ENCODE data around the gene EPN2.

DNA sequence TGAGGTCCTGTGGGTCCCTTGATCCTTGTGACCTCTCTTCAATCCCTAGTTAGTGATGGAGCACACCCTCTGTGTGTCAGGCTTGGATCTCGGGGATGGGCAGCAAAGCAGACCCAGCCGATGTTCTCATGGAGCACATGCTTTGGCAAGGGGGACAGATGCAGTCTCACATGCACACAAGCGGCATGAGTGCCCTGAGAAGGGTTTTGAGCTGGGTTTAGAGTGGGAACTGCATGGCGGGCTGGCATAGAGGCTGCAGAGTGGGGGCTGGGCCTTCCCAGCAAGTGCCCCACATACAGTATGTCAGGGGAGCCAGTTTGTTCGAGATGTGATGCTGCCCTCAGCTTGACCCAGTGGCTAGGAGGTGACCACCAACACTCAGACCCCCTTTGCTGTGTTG is 83.7 kb downstream of the EPN2 start:
- TF ChIP-seq, protein P1, sequence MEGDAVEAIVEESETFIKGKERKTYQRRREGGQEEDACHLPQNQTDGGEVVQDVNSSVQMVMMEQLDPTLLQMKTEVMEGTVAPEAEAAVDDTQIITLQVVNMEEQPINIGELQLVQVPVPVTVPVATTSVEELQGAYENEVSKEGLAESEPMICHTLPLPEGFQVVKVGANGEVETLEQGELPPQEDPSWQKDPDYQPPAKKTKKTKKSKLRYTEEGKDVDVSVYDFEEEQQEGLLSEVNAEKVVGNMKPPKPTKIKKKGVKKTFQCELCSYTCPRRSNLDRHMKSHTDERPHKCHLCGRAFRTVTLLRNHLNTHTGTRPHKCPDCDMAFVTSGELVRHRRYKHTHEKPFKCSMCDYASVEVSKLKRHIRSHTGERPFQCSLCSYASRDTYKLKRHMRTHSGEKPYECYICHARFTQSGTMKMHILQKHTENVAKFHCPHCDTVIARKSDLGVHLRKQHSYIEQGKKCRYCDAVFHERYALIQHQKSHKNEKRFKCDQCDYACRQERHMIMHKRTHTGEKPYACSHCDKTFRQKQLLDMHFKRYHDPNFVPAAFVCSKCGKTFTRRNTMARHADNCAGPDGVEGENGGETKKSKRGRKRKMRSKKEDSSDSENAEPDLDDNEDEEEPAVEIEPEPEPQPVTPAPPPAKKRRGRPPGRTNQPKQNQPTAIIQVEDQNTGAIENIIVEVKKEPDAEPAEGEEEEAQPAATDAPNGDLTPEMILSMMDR (IDR thresholded peaks at IDR 0.05 in 2 of 3, conservative IDR thresholded peaks at IDR 0.05 in 1 of 3; ENCODE audit: borderline replicate concordance in 1 of 3, insufficient read depth in 1 of 3, low read depth in 2 of 3, low read length in 2 of 3), result no peak
- no peak for TF ChIP-seq CBX3 (IDR thresholded peaks at IDR 0.05; ENCODE audit: low read depth)
- TF ChIP-seq EGR1 (IDR thresholded peaks at IDR 0.05; ENCODE audit: low read depth), result no peak
- TF ChIP-seq POLR2AphosphoS5 (IDR thresholded peaks at IDR 0.05; ENCODE audit: low read depth, low read length), result no peak
- no peak for TF ChIP-seq JUND (IDR thresholded peaks at IDR 0.05)
- no peak for TF ChIP-seq POLR2A (IDR thresholded peaks at IDR 0.05; ENCODE audit: borderline replicate concordance, extremely low read depth, insufficient read depth, insufficient read length)
- TF ChIP-seq, protein P2, sequence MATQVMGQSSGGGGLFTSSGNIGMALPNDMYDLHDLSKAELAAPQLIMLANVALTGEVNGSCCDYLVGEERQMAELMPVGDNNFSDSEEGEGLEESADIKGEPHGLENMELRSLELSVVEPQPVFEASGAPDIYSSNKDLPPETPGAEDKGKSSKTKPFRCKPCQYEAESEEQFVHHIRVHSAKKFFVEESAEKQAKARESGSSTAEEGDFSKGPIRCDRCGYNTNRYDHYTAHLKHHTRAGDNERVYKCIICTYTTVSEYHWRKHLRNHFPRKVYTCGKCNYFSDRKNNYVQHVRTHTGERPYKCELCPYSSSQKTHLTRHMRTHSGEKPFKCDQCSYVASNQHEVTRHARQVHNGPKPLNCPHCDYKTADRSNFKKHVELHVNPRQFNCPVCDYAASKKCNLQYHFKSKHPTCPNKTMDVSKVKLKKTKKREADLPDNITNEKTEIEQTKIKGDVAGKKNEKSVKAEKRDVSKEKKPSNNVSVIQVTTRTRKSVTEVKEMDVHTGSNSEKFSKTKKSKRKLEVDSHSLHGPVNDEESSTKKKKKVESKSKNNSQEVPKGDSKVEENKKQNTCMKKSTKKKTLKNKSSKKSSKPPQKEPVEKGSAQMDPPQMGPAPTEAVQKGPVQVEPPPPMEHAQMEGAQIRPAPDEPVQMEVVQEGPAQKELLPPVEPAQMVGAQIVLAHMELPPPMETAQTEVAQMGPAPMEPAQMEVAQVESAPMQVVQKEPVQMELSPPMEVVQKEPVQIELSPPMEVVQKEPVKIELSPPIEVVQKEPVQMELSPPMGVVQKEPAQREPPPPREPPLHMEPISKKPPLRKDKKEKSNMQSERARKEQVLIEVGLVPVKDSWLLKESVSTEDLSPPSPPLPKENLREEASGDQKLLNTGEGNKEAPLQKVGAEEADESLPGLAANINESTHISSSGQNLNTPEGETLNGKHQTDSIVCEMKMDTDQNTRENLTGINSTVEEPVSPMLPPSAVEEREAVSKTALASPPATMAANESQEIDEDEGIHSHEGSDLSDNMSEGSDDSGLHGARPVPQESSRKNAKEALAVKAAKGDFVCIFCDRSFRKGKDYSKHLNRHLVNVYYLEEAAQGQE (IDR thresholded peaks at IDR 0.05; ENCODE audit: low read depth), result no peak
- TF ChIP-seq EZH2 (IDR thresholded peaks at IDR 0.05), result no peak
- no peak for TF ChIP-seq RAD21 (IDR thresholded peaks at IDR 0.05; ENCODE audit: low read depth)
- TF ChIP-seq, protein P3, sequence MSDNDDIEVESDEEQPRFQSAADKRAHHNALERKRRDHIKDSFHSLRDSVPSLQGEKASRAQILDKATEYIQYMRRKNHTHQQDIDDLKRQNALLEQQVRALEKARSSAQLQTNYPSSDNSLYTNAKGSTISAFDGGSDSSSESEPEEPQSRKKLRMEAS (IDR thresholded peaks at IDR 0.05), result no peak
- TF ChIP-seq ZNF274 (IDR thresholded peaks at IDR 0.05; ENCODE audit: low read depth, low read length), result no peak
- no peak for TF ChIP-seq TCF7L2 (IDR thresholded peaks at IDR 0.05; ENCODE audit: borderline replicate concordance, extremely low read depth, insufficient read depth, insufficient read length)
